NCI-H774 (cell line): ENCODE measurements around the gene CCDC68.

Source experiments
- DNase-seq: peaks from one replicate; lab custom pipeline; 2025; lab: John Stamatoyannopoulos, UW

The CCDC68 gene

GRCh38 chr18:54918060-54918459 lies 41.2 kb downstream of the CCDC68 start:
- no peak for DNase-seq

- no peak for DNase-seq
Observed at GRCh38 chr18:54916507-54916906, 42.8 kb downstream of the CCDC68 start.

GRCh38 chr18:54914816-54915215 lies 44.4 kb downstream of the CCDC68 start:
- no peak for DNase-seq

- DNase-seq, result no peak
Observed at GRCh38 chr18:54911551-54911950, 47.7 kb downstream of the CCDC68 start.

GRCh38 chr18:54910161-54910919 lies 48.9 kb downstream of the CCDC68 start:
- DNase-seq, result no peak

GRCh38 chr18:54909538-54909937 lies 49.7 kb downstream of the CCDC68 start:
- no peak for DNase-seq

- DNase-seq, result no peak
Observed at GRCh38 chr18:54906331-54907185, 52.7 kb downstream of the CCDC68 start.

GRCh38 chr18:54905629-54906028 lies 53.6 kb downstream of the CCDC68 start:
- DNase-seq, result no peak

GRCh38 chr18:54904581-54904980 lies 54.7 kb downstream of the CCDC68 start:
- no peak for DNase-seq

GRCh38 chr18:54900290-54900689 lies 59.0 kb downstream of the CCDC68 start:
- no peak for DNase-seq

- DNase-seq, result no peak
Observed at GRCh38 chr18:54899500-54899899, 59.8 kb downstream of the CCDC68 start.

- DNase-seq, result no peak
Observed at GRCh38 chr18:54888933-54889332, 70.3 kb downstream of the CCDC68 start.

GRCh38 chr18:54888378-54888777 lies 70.9 kb downstream of the CCDC68 start:
- no peak for DNase-seq

GRCh38 chr18:54883816-54884604 lies 75.3 kb downstream of the CCDC68 start:
- no peak for DNase-seq

GRCh38 chr18:54882318-54882717 lies 76.9 kb downstream of the CCDC68 start:
- DNase-seq, result no peak

- DNase-seq, result no peak
Observed at GRCh38 chr18:54881229-54881768, 78.0 kb downstream of the CCDC68 start.

GRCh38 chr18:54880395-54881105 lies 78.7 kb downstream of the CCDC68 start:
- no peak for DNase-seq

GRCh38 chr18:54879691-54880090 lies 79.6 kb downstream of the CCDC68 start:
- DNase-seq, result no peak

GRCh38 chr18:54878659-54879358 lies 80.5 kb downstream of the CCDC68 start:
- no peak for DNase-seq

- no peak for DNase-seq
Observed at GRCh38 chr18:54878159-54878622, 81.1 kb downstream of the CCDC68 start.

GRCh38 chr18:54877076-54877475 lies 82.2 kb downstream of the CCDC68 start:
- DNase-seq, result no peak
